ENCODE results near the gene ATR. TPM values are rescaled to one million over a fixed set of nuclear protein-coding genes. Genes with fewer than 3 reads are reported as not detected.

ATR gene
- total RNA-seq, 1 donor: 22.1 TPM

- Histone ChIP-seq H3K4me1 (ENCODE audit: insufficient read depth, low read length) (no peaks in the 10 kb centered on the region), H3K4me2 (ENCODE audit: insufficient read depth, low read length) (no peak overlapping the region), H3K4me3 (ENCODE audit: insufficient read depth, low read length) (no peak overlapping the region), H3K36me3 (ENCODE audit: insufficient read depth, low read length) (peaks cover 15% of the 10 kb centered on the region), H2AFZ (ENCODE audit: low read length) (no peak overlapping the region), H3K9me3 (ENCODE audit: low read depth, low read length) (no peaks in the 10 kb centered on the region), H3K27ac (ENCODE audit: low read depth, low read length) (no peak overlapping the region), H3K79me2 (ENCODE audit: insufficient read depth, low read length) (no peaks in the 10 kb centered on the region), H3K27me3 (ENCODE audit: insufficient read depth, low read length) (no peaks in the 10 kb centered on the region), H4K20me1 (ENCODE audit: insufficient read depth, low read length) (no peaks in the 10 kb centered on the region)
- TF ChIP-seq, protein P1, sequence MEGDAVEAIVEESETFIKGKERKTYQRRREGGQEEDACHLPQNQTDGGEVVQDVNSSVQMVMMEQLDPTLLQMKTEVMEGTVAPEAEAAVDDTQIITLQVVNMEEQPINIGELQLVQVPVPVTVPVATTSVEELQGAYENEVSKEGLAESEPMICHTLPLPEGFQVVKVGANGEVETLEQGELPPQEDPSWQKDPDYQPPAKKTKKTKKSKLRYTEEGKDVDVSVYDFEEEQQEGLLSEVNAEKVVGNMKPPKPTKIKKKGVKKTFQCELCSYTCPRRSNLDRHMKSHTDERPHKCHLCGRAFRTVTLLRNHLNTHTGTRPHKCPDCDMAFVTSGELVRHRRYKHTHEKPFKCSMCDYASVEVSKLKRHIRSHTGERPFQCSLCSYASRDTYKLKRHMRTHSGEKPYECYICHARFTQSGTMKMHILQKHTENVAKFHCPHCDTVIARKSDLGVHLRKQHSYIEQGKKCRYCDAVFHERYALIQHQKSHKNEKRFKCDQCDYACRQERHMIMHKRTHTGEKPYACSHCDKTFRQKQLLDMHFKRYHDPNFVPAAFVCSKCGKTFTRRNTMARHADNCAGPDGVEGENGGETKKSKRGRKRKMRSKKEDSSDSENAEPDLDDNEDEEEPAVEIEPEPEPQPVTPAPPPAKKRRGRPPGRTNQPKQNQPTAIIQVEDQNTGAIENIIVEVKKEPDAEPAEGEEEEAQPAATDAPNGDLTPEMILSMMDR (IDR thresholded peaks at IDR 0.05; ENCODE audit: extremely low read depth, low read depth, low read length): no peak
- no peak for DNase-seq (ENCODE audit: insufficient read length, low spot score, missing footprints)
Measured at GRCh38 chr3:142459096-142459495, 119.4 kb downstream of the ATR start.

GRCh38 chr3:142450881-142451280 is 127.7 kb downstream of the ATR start:
- peaks cover 7% of the 10 kb centered on the region for H3K4me1 ChIP-seq (ENCODE audit: insufficient read depth, low read length)
- TF ChIP-seq, protein P1 (IDR thresholded peaks at IDR 0.05; ENCODE audit: extremely low read depth, low read depth, low read length): no peak
- H3K27ac ChIP-seq (ENCODE audit: low read depth, low read length): no peak overlapping the region
- no peak overlapping the region for H3K4me2 ChIP-seq (ENCODE audit: insufficient read depth, low read length)
- no peak for DNase-seq (ENCODE audit: insufficient read length, low spot score, missing footprints)
- no peak overlapping the region for H2AFZ ChIP-seq (ENCODE audit: low read length)
- H3K79me2 ChIP-seq (ENCODE audit: insufficient read depth, low read length): peaks cover 19% of the 10 kb centered on the region
- no peaks in the 10 kb centered on the region for H3K27me3 ChIP-seq (ENCODE audit: insufficient read depth, low read length)
- H3K4me3 ChIP-seq (ENCODE audit: insufficient read depth, low read length): no peak overlapping the region
- H3K36me3 ChIP-seq (ENCODE audit: insufficient read depth, low read length): peaks cover 24% of the 10 kb centered on the region
- H3K9me3 ChIP-seq (ENCODE audit: low read depth, low read length): no peaks in the 10 kb centered on the region
- H4K20me1 ChIP-seq (ENCODE audit: insufficient read depth, low read length): peaks cover under 1% of the 10 kb centered on the region

GRCh38 chr3:142450189-142450588 is 128.3 kb downstream of the ATR start:
- TF ChIP-seq, protein P1 (IDR thresholded peaks at IDR 0.05; ENCODE audit: extremely low read depth, low read depth, low read length): no peak
- no peaks in the 10 kb centered on the region for H3K9me3 ChIP-seq (ENCODE audit: low read depth, low read length)
- DNase-seq (ENCODE audit: insufficient read length, low spot score, missing footprints): no peak

GRCh38 chr3:142447852-142448823 is 130.4 kb downstream of the ATR start, which contains the start of gene XRN1:
TSS of gene XRN1 (minus strand) at chr3:142448037. CDS start at chr3:142447944, 93 bp downstream.
- Histone ChIP-seq H3K9me3 (ENCODE audit: low read depth, low read length) (no peaks in the 10 kb centered on the region), H3K36me3 (ENCODE audit: insufficient read depth, low read length) (peaks cover 14% of the 10 kb centered on the region), H3K4me1 (ENCODE audit: insufficient read depth, low read length) (peaks cover 13% of the 10 kb centered on the region), H2AFZ (ENCODE audit: low read length) (peak within 1 kb of the TSS; percentile 95), H3K27me3 (ENCODE audit: insufficient read depth, low read length) (no peaks in the 10 kb centered on the region), H3K27ac (ENCODE audit: low read depth, low read length) (peak within 1 kb of the TSS; percentile 98), H4K20me1 (ENCODE audit: insufficient read depth, low read length) (peaks cover 11% of the 10 kb centered on the region), H3K4me2 (ENCODE audit: insufficient read depth, low read length) (peak within 1 kb of the TSS; percentile 89), H3K79me2 (ENCODE audit: insufficient read depth, low read length) (peaks cover 46% of the 10 kb centered on the region), H3K4me3 (ENCODE audit: insufficient read depth, low read length) (peak within 1 kb of the TSS; percentile 93)
- TF ChIP-seq, protein P1 (IDR thresholded peaks at IDR 0.05; ENCODE audit: extremely low read depth, low read depth, low read length): no peak
- DNase-seq (ENCODE audit: insufficient read length, low spot score, missing footprints): peak; percentile 98

More at GRCh38 chr3:142450189-142450588, 128.3 kb downstream of the ATR start:
- H3K36me3 ChIP-seq (ENCODE audit: insufficient read depth, low read length): peaks cover 24% of the 10 kb centered on the region
- H2AFZ ChIP-seq (ENCODE audit: low read length): no peak overlapping the region
- no peaks in the 10 kb centered on the region for H3K27me3 ChIP-seq (ENCODE audit: insufficient read depth, low read length)
- peaks cover 13% of the 10 kb centered on the region for H3K4me1 ChIP-seq (ENCODE audit: insufficient read depth, low read length)
- H3K4me2 ChIP-seq (ENCODE audit: insufficient read depth, low read length): no peak overlapping the region
- H3K4me3 ChIP-seq (ENCODE audit: insufficient read depth, low read length): no peak overlapping the region
- no peak overlapping the region for H3K27ac ChIP-seq (ENCODE audit: low read depth, low read length)
- peaks cover 5% of the 10 kb centered on the region for H4K20me1 ChIP-seq (ENCODE audit: insufficient read depth, low read length)
- H3K79me2 ChIP-seq (ENCODE audit: insufficient read depth, low read length): peaks cover 26% of the 10 kb centered on the region

All from osteoblast (primary cell).